HG03045 (cell line): ENCODE results near the gene CKAP2L.
A peak's percentile ranks its signal among the peaks of the same experiment; 100 is the strongest.
"Not testable (repeated sequence)": the region's sequence is repeated elsewhere in the genome, so short reads cannot be mapped to it uniquely, and the experiment has no call there.

Experiments used
- ATAC-seq: cut with Tn5 transposase; IDR thresholded peaks from one replicate; pipeline ENCODE4 v1.9.1; 2021; ENCODE audit warnings: mild to moderate bottlenecking, moderate library complexity; ENCODE audit not compliant: unreplicated experiment

The CKAP2L gene

GRCh38 chr2:112727276-112728028 lies 37.0 kb downstream of the CKAP2L start:
- ATAC-seq: no peak

- peak; percentile 85 for ATAC-seq
Measured at GRCh38 chr2:112726487-112727190, 37.8 kb downstream of the CKAP2L start.

GRCh38 chr2:112725545-112726457 lies 38.6 kb downstream of the CKAP2L start:
- ATAC-seq: no peak

- ATAC-seq: no peak
Measured at GRCh38 chr2:112724591-112725525, 39.6 kb downstream of the CKAP2L start.

GRCh38 chr2:112723995-112724394 lies 40.4 kb downstream of the CKAP2L start:
- no peak for ATAC-seq

GRCh38 chr2:112723547-112723940 lies 40.9 kb downstream of the CKAP2L start:
- ATAC-seq: no peak

- ATAC-seq: no peak
Measured at GRCh38 chr2:112722816-112723546, 41.4 kb downstream of the CKAP2L start.

GRCh38 chr2:112721819-112722522 lies 42.4 kb downstream of the CKAP2L start:
- ATAC-seq: no peak

GRCh38 chr2:112720785-112721184 lies 43.6 kb downstream of the CKAP2L start, which contains the start of gene NT5DC4:
NT5DC4 (plus strand) TSS chr2:112721020; CDS start chr2:112721080, 60 bp downstream.
- no peak for ATAC-seq

GRCh38 chr2:112718863-112719370 lies 45.5 kb downstream of the CKAP2L start:
- ATAC-seq: no peak

- not testable (repeated sequence) for ATAC-seq
Measured at GRCh38 chr2:112716826-112717352, 47.5 kb downstream of the CKAP2L start.

- not testable (repeated sequence) for ATAC-seq
Measured at GRCh38 chr2:112716094-112716493, 48.3 kb downstream of the CKAP2L start.

- ATAC-seq: no peak
Measured at GRCh38 chr2:112714836-112715631, 49.4 kb downstream of the CKAP2L start.

- ATAC-seq: no peak
Measured at GRCh38 chr2:112714331-112714730, 50.1 kb downstream of the CKAP2L start.

- no peak for ATAC-seq
Measured at GRCh38 chr2:112713926-112714325, 50.5 kb downstream of the CKAP2L start.

GRCh38 chr2:112713585-112713925 lies 50.9 kb downstream of the CKAP2L start:
- no peak for ATAC-seq

GRCh38 chr2:112712903-112713584 lies 51.4 kb downstream of the CKAP2L start:
- no peak for ATAC-seq
